Measurements from ENCODE around the gene LGI1. TPM values are rescaled to one million over a fixed set of nuclear protein-coding genes. Genes with fewer than 3 reads are reported as not detected.

Gene LGI1
- total RNA-seq, 1 experiment from 2014 or later, result not detected

DNA sequence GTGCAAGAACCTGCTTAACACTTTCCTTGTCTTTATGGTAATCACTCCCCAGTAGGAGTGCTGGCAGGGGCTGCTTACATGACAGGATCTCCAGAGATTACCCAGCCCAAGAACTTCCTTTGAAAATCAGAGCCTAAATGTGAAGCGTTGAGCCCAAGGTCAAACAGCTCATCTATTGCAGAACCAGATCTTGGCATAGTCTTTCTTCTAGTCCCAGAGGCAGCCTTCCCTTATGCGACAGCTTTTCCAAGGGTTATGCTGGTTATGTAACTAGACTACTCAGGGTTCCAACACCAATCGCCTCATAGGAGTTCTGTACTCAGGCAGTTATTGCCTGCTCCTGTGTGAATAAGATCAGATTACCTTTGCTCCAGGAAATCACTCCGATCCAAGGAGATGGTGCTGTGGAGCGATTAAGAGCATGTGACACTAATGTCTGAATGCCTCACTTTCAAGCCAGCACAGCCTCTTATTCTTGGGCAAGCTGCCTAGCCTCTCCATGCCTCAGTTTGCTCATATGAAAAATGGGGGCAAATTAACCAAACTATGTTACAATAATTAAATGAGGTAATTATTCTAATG is 8.4 kb upstream of the LGI1 start:
- no TSS peak for BruUV-seq (replicated peaks)
- H3K27ac ChIP-seq (ENCODE audit: low read length), result no peak overlapping the region
- TF ChIP-seq TCF7L2 (IDR thresholded peaks at IDR 0.05; ENCODE audit: low read depth, low read length) (no peak), POLR2AphosphoS5 (IDR thresholded peaks at IDR 0.05; ENCODE audit: low read depth, low read length) (no peak), SIN3A (IDR thresholded peaks at IDR 0.05; ENCODE audit: borderline replicate concordance, insufficient read depth, low read depth, low read length) (no peak)
- TF ChIP-seq, protein P1, sequence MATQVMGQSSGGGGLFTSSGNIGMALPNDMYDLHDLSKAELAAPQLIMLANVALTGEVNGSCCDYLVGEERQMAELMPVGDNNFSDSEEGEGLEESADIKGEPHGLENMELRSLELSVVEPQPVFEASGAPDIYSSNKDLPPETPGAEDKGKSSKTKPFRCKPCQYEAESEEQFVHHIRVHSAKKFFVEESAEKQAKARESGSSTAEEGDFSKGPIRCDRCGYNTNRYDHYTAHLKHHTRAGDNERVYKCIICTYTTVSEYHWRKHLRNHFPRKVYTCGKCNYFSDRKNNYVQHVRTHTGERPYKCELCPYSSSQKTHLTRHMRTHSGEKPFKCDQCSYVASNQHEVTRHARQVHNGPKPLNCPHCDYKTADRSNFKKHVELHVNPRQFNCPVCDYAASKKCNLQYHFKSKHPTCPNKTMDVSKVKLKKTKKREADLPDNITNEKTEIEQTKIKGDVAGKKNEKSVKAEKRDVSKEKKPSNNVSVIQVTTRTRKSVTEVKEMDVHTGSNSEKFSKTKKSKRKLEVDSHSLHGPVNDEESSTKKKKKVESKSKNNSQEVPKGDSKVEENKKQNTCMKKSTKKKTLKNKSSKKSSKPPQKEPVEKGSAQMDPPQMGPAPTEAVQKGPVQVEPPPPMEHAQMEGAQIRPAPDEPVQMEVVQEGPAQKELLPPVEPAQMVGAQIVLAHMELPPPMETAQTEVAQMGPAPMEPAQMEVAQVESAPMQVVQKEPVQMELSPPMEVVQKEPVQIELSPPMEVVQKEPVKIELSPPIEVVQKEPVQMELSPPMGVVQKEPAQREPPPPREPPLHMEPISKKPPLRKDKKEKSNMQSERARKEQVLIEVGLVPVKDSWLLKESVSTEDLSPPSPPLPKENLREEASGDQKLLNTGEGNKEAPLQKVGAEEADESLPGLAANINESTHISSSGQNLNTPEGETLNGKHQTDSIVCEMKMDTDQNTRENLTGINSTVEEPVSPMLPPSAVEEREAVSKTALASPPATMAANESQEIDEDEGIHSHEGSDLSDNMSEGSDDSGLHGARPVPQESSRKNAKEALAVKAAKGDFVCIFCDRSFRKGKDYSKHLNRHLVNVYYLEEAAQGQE (IDR thresholded peaks at IDR 0.05; ENCODE audit: insufficient read depth in 1 of 2, low read depth in 2 of 2, low read length in 1 of 2), result no peak
- TF ChIP-seq, protein P2, sequence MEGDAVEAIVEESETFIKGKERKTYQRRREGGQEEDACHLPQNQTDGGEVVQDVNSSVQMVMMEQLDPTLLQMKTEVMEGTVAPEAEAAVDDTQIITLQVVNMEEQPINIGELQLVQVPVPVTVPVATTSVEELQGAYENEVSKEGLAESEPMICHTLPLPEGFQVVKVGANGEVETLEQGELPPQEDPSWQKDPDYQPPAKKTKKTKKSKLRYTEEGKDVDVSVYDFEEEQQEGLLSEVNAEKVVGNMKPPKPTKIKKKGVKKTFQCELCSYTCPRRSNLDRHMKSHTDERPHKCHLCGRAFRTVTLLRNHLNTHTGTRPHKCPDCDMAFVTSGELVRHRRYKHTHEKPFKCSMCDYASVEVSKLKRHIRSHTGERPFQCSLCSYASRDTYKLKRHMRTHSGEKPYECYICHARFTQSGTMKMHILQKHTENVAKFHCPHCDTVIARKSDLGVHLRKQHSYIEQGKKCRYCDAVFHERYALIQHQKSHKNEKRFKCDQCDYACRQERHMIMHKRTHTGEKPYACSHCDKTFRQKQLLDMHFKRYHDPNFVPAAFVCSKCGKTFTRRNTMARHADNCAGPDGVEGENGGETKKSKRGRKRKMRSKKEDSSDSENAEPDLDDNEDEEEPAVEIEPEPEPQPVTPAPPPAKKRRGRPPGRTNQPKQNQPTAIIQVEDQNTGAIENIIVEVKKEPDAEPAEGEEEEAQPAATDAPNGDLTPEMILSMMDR (IDR thresholded peaks at IDR 0.05), result no peak
- POLR2A ChIA-PET, result interaction anchor here (0.6 kb wide), 1 partner anchor 52 kb away, joined by 3 read pairs; no protein-coding TSS in a partner anchor
- CTCF ChIA-PET, result interaction anchor here (0.5 kb wide), 1 partner anchor 199 kb away, joined by 5 read pairs; no protein-coding TSS in a partner anchor
- no peaks in the 10 kb centered on the region for H3K27me3 ChIP-seq (ENCODE audit: control insufficient read depth, insufficient read depth, low read length)
- no peak for DNase-seq (ENCODE audit: low read depth, low spot score)
- H3K4me3 ChIP-seq (ENCODE audit: low read depth in 2 of 2, low read length in 2 of 2), result no peak overlapping the region
- intact Hi-C loops (cut with micrococcal nuclease; ENCODE audit: unreplicated experiment) (no loop called here), in situ Hi-C loops (cut with HindIII; ENCODE audit: low pct_unique_long_range_greater_than_20kb, low sequenced_read_pairs) (no loop called here)
- no peak for ATAC-seq
- peaks cover 15% of the 10 kb centered on the region for H3K4me1 ChIP-seq (ENCODE audit: control insufficient read depth, insufficient read depth, low read length)
- H3K36me3 ChIP-seq (ENCODE audit: control insufficient read depth, insufficient read depth, low read length), result no peaks in the 10 kb centered on the region
- no peaks in the 10 kb centered on the region for H3K9me3 ChIP-seq (ENCODE audit: control insufficient read depth, insufficient read depth, low read depth, low read length)

DNA sequence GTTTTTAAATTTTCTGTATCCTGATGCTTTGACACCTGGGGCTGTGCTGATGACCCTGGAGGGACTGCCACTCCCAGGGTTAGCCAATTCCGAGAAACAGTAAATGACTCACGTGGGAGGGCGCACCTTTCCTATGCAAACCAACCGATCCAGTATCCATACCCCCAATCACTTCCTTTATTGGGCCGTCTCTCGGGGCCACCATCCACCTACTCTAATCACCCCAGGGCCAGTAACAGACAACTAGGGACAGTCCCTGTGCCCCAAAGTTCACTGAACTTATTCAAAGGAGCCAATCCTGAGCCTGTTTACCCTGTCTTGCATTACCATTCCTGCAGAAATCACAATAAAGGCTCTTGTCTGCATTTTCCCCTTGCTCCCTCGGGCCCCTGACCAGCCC is 6.6 kb upstream of the LGI1 start:
- ChIA-PET CTCF (no interaction called here), POLR2A (no interaction called here)
- Histone ChIP-seq H3K36me3 (ENCODE audit: control insufficient read depth, insufficient read depth, low read length) (no peaks in the 10 kb centered on the region), H3K27me3 (ENCODE audit: control insufficient read depth, insufficient read depth, low read length) (no peaks in the 10 kb centered on the region), H3K4me3 (ENCODE audit: low read depth in 2 of 2, low read length in 2 of 2) (no peak overlapping the region), H3K4me1 (ENCODE audit: control insufficient read depth, insufficient read depth, low read length) (peaks cover 13% of the 10 kb centered on the region), H3K9me3 (ENCODE audit: control insufficient read depth, insufficient read depth, low read depth, low read length) (no peaks in the 10 kb centered on the region), H3K27ac (ENCODE audit: low read length) (no peak overlapping the region)
- DNase-seq (ENCODE audit: low read depth, low spot score), result no peak
- no peak for ATAC-seq
- intact Hi-C loops (cut with micrococcal nuclease; ENCODE audit: unreplicated experiment) (no loop called here), in situ Hi-C loops (cut with HindIII; ENCODE audit: low pct_unique_long_range_greater_than_20kb, low sequenced_read_pairs) (no loop called here)
- TF ChIP-seq TCF7L2 (IDR thresholded peaks at IDR 0.05; ENCODE audit: low read depth, low read length) (no peak), POLR2AphosphoS5 (IDR thresholded peaks at IDR 0.05; ENCODE audit: low read depth, low read length) (no peak), SIN3A (IDR thresholded peaks at IDR 0.05; ENCODE audit: borderline replicate concordance, insufficient read depth, low read depth, low read length) (no peak)
- TF ChIP-seq, protein P2 (IDR thresholded peaks at IDR 0.05), result no peak
- TF ChIP-seq, protein P1 (IDR thresholded peaks at IDR 0.05; ENCODE audit: insufficient read depth in 1 of 2, low read depth in 2 of 2, low read length in 1 of 2), result no peak
- no TSS peak for BruUV-seq (replicated peaks)

Data from Panc1 (cell line).